ENCODE measurements around the gene PEX10. TPM values are rescaled to one million over a fixed set of nuclear protein-coding genes. Genes with fewer than 3 reads are reported as not detected.

Gene PEX10
- total RNA-seq, 4 donors from 2014 or later: 23.2 to 33.2 (median 27.2) TPM

DNA sequence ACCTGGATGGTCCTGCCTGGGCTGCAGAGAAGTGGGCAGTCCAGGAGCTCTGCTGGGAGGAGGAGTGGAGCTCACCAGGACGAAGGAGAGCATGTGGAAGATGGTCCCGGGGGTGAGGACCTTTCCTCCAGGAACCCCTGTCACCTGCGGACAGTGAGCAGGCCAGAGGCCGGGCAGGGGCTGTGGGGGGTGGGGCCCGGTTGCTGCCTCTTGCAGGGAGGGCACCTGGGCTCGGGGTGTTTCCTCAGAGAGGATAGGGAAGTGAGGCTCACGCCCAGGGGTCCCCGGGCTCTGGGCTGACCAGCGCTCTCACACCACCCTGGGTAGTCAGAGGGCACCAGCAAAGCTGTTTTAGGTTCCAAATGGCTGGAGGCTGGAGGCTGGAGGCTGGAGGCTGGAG is 22.7 kb upstream of the PEX10 start:
- Histone ChIP-seq H3K27me3 (peaks cover 0 to 80% (median 0%) of the 10 kb centered on the region in 4 donors), H3K4me3 (no peak overlapping the region), H3K4me1 (peaks cover 5 to 42% (median 13%) of the 10 kb centered on the region in 3 donors), H3K27ac (no peak overlapping the region), H3K9me3 (peaks cover 0 to 2% (median under 1%) of the 10 kb centered on the region in 3 donors), H3K36me3 (peaks cover 0 to 21% (median 0%) of the 10 kb centered on the region in 3 donors)
- TF ChIP-seq POLR2A (IDR thresholded peaks at IDR 0.05) (no peak), CTCF (IDR thresholded peaks at IDR 0.05) (no peak)
- no peak for DNase-seq
- 69% methylated on average over 2 of the region's 9 CpGs; no CpG with 5 or more reads in 1 of the 2 donors for WGBS, 2 donors
- intact Hi-C loops (cut with DNase I): no loop called here

DNA sequence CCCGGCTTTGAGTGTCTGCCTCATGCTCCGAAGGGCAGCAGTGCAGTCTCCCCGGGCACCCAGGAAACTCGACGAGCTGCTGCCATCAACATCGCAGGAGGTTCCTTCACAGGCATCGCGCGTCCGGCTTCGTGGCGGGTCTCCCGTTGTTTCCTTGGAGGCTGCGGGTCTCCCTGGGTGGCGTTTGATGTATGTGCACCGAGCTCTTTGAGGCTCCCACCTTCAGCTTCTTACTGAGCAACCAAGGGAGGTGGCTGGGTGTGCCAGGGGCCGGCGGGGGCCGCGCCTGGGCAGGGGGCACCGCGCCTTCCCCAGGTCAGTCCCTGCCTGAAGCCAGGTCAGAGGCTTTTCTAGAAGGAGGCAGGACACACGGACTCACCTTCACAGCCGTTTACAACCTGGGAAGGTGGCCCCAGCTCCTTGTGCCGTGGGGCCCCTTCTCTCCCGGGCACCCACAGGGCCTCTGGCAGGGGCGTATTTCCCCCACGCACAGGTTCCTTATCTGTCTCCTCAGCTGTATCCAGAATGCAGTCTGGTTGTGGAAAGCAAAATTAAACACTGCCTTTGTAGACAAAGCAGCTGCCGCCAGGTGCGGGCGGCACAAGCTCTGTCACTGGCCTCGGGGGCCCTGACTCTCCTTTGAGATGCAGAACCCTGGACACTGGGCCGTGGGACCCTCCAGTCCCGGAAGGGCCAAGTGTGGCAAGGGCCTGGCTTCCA is 21.7 kb upstream of the PEX10 start:
- no peak for TF ChIP-seq CTCF (IDR thresholded peaks at IDR 0.05)
- no peak for TF ChIP-seq POLR2A (IDR thresholded peaks at IDR 0.05)
- no peak overlapping the region for H3K4me3 ChIP-seq
- peaks cover 11 to 52% (median 13%) of the 10 kb centered on the region in 3 donors for H3K4me1 ChIP-seq
- DNase-seq: no peak
- intact Hi-C loops (cut with DNase I): no loop called here
- H3K27me3 ChIP-seq: peaks cover 0 to 81% (median 0%) of the 10 kb centered on the region in 4 donors
- H3K27ac ChIP-seq: no peak overlapping the region
- H3K9me3 ChIP-seq: peaks cover 0 to 9% (median 5%) of the 10 kb centered on the region in 3 donors
- WGBS, 2 donors: 88% methylated on average over 6 of the region's 34 CpGs; no CpG with 5 or more reads in 1 of the 2 donors
- H3K36me3 ChIP-seq: peaks cover 0 to 21% (median 0%) of the 10 kb centered on the region in 3 donors

- no peak overlapping the region for H3K27ac ChIP-seq
- peaks cover 0 to 81% (median 0%) of the 10 kb centered on the region in 4 donors for H3K27me3 ChIP-seq
- H3K9me3 ChIP-seq: peaks cover 0 to 9% (median 5%) of the 10 kb centered on the region in 3 donors
- H3K4me1 ChIP-seq: peaks cover 11 to 54% (median 14%) of the 10 kb centered on the region in 3 donors
- DNase-seq: no peak
- intact Hi-C loops (cut with DNase I): no loop called here
- TF ChIP-seq POLR2A (IDR thresholded peaks at IDR 0.05) (no peak), CTCF (IDR thresholded peaks at IDR 0.05) (no peak)
- H3K4me3 ChIP-seq: no peak overlapping the region
- WGBS, 2 donors: 94% methylated on average over 11 of the region's 13 CpGs; no CpG with 5 or more reads in 1 of the 2 donors
- peaks cover 0 to 21% (median 0%) of the 10 kb centered on the region in 3 donors for H3K36me3 ChIP-seq
These were observed 20.8 kb upstream of the PEX10 start for GRCh38 chr1:2433196-2433595.

GRCh38 chr1:2432441-2432844 is 20.1 kb upstream of the PEX10 start:
- Histone ChIP-seq H3K36me3 (peaks cover 0 to 21% (median 0%) of the 10 kb centered on the region in 3 donors), H3K27me3 (peaks cover 0 to 89% (median 0%) of the 10 kb centered on the region in 4 donors), H3K4me1 (peaks cover 17 to 54% (median 21%) of the 10 kb centered on the region in 3 donors), H3K9me3 (peaks cover 0 to 9% (median 5%) of the 10 kb centered on the region in 3 donors), H3K27ac (no peak overlapping the region), H3K4me3 (no peak overlapping the region)
- TF ChIP-seq POLR2A (IDR thresholded peaks at IDR 0.05) (no peak), CTCF (IDR thresholded peaks at IDR 0.05) (no peak)
- intact Hi-C loops (cut with DNase I): no loop called here
- DNase-seq: no peak
- 59% methylated on average over 3 of the region's 16 CpGs; no CpG with 5 or more reads in 1 of the 2 donors for WGBS, 2 donors

DNA sequence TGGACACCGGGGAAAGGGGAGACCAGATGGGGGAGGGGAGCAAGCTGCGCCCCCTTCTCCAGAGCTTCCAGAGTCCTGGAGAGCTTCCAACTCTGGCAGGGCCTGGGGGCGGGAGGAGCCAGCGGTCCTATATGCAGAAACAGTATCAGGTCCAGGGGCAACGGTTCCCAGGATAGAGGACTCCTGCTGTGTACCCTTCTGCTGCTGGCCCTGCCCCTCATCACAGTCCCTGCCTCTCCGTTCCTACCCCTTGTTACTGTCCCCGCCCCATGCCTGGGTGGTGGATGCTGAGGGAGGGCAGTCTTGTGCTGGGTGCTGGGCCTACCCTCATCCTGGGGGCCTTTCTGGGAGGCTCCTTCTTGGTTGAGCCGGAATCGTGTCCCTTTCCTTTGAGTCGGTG is 19.2 kb upstream of the PEX10 start:
- WGBS, 2 donors: 44 to 61% methylated on average over 4 to 8 of the region's 10 CpGs
- Histone ChIP-seq H3K36me3 (peaks cover 0 to 21% (median 0%) of the 10 kb centered on the region in 3 donors), H3K4me3 (peak overlapping the region in 1 of 4 donors; percentile 41), H3K27ac (peak overlapping the region in 3 of 4 donors; percentile 10 to 31 (median 16)), H3K9me3 (peaks cover 0 to 9% (median 5%) of the 10 kb centered on the region in 3 donors), H3K4me1 (peaks cover 18 to 59% (median 22%) of the 10 kb centered on the region in 3 donors), H3K27me3 (peaks cover 0 to 93% (median 0%) of the 10 kb centered on the region in 4 donors)
- no peak for DNase-seq
- TF ChIP-seq POLR2A (IDR thresholded peaks at IDR 0.05): no peak
- no peak for TF ChIP-seq CTCF (IDR thresholded peaks at IDR 0.05)
- intact Hi-C loops (cut with DNase I): no loop called here

All from esophagus squamous epithelium (tissue), 5 donors.